Activated CD8-positive, alpha-beta T cell treated with anti-CD3 and anti-CD28 coated beads for 36 hours (primary cell): ENCODE results near the gene OSBPL10. TPM values are rescaled to one million over a fixed set of nuclear protein-coding genes. Genes with fewer than 3 reads are reported as not detected.

Experiments
- ATAC-seq: fragments of 200-7000 bp; cut with Tn5 transposase; one replicate; pipeline ENCODE4 v1.10.0; 2021; ENCODE audit warnings: mild to moderate bottlenecking, moderate library complexity
- CTCF ChIA-PET: fragments of 350-600 bp; sonication (Branson Sonifier 250); formaldehyde crosslinking; loops from one replicate; lab custom pipeline; 2021; ENCODE audit warnings: antibody characterized with exemption; lab: Charles Lee
- POLR2A ChIA-PET: fragments of 350-600 bp; sonication (Branson Sonifier 250); formaldehyde crosslinking; loops from one replicate; lab custom pipeline; 2021; ENCODE audit warnings: antibody characterized with exemption; lab: Charles Lee
- DNase-seq: peaks from one replicate; pipeline ENCODE4 v3.0.0-alpha.2; 2020
- H3K27ac Mint-ChIP-seq: one replicate; pipeline ENCODE4 v1.8.0; 2021; ENCODE audit warnings: mild to moderate bottlenecking, mixed read lengths
- H3K27me3 Mint-ChIP-seq: one replicate; pipeline ENCODE4 v1.8.0; 2021; ENCODE audit warnings: mixed read lengths
- H3K36me3 Mint-ChIP-seq: one replicate; pipeline ENCODE4 v1.8.0; 2021; ENCODE audit warnings: low read depth, mixed read lengths
- H3K4me1 Mint-ChIP-seq: one replicate; pipeline ENCODE4 v1.8.0; 2021; ENCODE audit warnings: low read depth, mixed read lengths
- H3K4me3 Mint-ChIP-seq: one replicate; pipeline ENCODE4 v1.8.0; 2021; ENCODE audit warnings: mild to moderate bottlenecking, moderate library complexity, mixed read lengths
- H3K9me3 Mint-ChIP-seq: one replicate; pipeline ENCODE4 v1.8.0; 2021; ENCODE audit warnings: mixed read lengths
- CTCF ChIP-seq: fragments of 200-600 bp; IDR thresholded peaks from one replicate; pipeline ENCODE4 v1.8.0; 2022; ENCODE audit warnings: antibody characterized with exemption, mild to moderate bottlenecking
- intact Hi-C: fragments of 100-400 bp; cut with micrococcal nuclease; formaldehyde crosslinking; loops from one replicate; pipeline ENCODE4 v1.10.0; 2022
- total RNA-seq, 2 experiments: library from RNA; stranded (reverse); gene quantifications; one replicate each; pipeline ENCODE4 v1.2.3, GENCODE V29; 2021

The OSBPL10 gene
- total RNA-seq, 2 experiments from 2014 or later = 1.9 to 2.1 TPM

- intact Hi-C loops = no loop called here
- DNase-seq (no peak), ATAC-seq (no peak)
- Mint-ChIP-seq H3K27ac (no peak overlapping the region), H3K36me3 (peaks cover 42% of the 10 kb centered on the region), H3K4me1 (peaks cover 16% of the 10 kb centered on the region), H3K9me3 (no peaks in the 10 kb centered on the region), H3K4me3 (no peak overlapping the region), H3K27me3 (no peaks in the 10 kb centered on the region)
- POLR2A ChIA-PET = no interaction called here
- CTCF ChIA-PET = no interaction called here
- TF ChIP-seq CTCF = no peak
These were observed 359.7 kb downstream of the OSBPL10 start for GRCh38 chr3:31621314-31621713.

- Mint-ChIP-seq H3K36me3 (peaks cover 41% of the 10 kb centered on the region), H3K4me3 (no peak overlapping the region), H3K9me3 (no peaks in the 10 kb centered on the region), H3K27me3 (no peaks in the 10 kb centered on the region), H3K27ac (no peak overlapping the region), H3K4me1 (peaks cover 20% of the 10 kb centered on the region)
- TF ChIP-seq CTCF = no peak
- ATAC-seq (peak; percentile 37), DNase-seq (no peak)
- intact Hi-C loops = no loop called here
- POLR2A ChIA-PET = no interaction called here
- CTCF ChIA-PET = no interaction called here
These were observed 360.4 kb downstream of the OSBPL10 start for GRCh38 chr3:31620656-31621055.

GRCh38 chr3:31616711-31617110, 364.4 kb downstream of the OSBPL10 start:
- Mint-ChIP-seq H3K9me3 (no peaks in the 10 kb centered on the region), H3K4me1 (peaks cover 37% of the 10 kb centered on the region), H3K4me3 (no peak overlapping the region), H3K27me3 (no peaks in the 10 kb centered on the region), H3K27ac (no peak overlapping the region), H3K36me3 (peaks cover 44% of the 10 kb centered on the region)
- ChIA-PET POLR2A (interaction anchor here (0.6 kb wide), 1 partner anchor 54 kb away, joined by 3 read pairs; no protein-coding TSS in a partner anchor), CTCF (no interaction called here)
- no peak for TF ChIP-seq CTCF
- DNase-seq (no peak), ATAC-seq (no peak)
- intact Hi-C loops = no loop called here

- Mint-ChIP-seq H3K27ac (no peak overlapping the region), H3K36me3 (peaks cover 41% of the 10 kb centered on the region), H3K4me1 (peaks cover 35% of the 10 kb centered on the region), H3K9me3 (no peaks in the 10 kb centered on the region), H3K27me3 (no peaks in the 10 kb centered on the region), H3K4me3 (no peak overlapping the region)
- CTCF ChIA-PET = no interaction called here
- POLR2A ChIA-PET = no interaction called here
- DNase-seq (no peak), ATAC-seq (no peak)
- TF ChIP-seq CTCF = no peak
- intact Hi-C loops = no loop called here
These were observed 365.8 kb downstream of the OSBPL10 start for GRCh38 chr3:31615071-31615875.

- CTCF ChIA-PET = no interaction called here
- Mint-ChIP-seq H3K4me1 (peaks cover 35% of the 10 kb centered on the region), H3K27ac (no peak overlapping the region), H3K4me3 (no peak overlapping the region), H3K27me3 (no peaks in the 10 kb centered on the region), H3K36me3 (peaks cover 44% of the 10 kb centered on the region), H3K9me3 (no peaks in the 10 kb centered on the region)
- TF ChIP-seq CTCF = no peak
- POLR2A ChIA-PET = no interaction called here
- intact Hi-C loops = no loop called here
- DNase-seq (no peak), ATAC-seq (no peak)
These were observed 366.7 kb downstream of the OSBPL10 start for GRCh38 chr3:31614162-31614921.
